Natural killer cell (primary cell): ENCODE data around the gene SMG6. TPM values are rescaled to one million over a fixed set of nuclear protein-coding genes. Genes with fewer than 3 reads are reported as not detected.

Source experiments
- ATAC-seq, 3 donors: fragments of 150-1000 bp in 2 of 3; fragments of 200-7000 bp in 1 of 3; cut with Tn5 transposase; 1 replicate in 1 of 3; 2 replicates in 2 of 3; pipeline ENCODE4 v1.10.0; 2021; ENCODE audit warnings: mild to moderate bottlenecking in 2 of 3, moderate library complexity in 2 of 3
- DNase-seq, 2 donors: peaks; one replicate each; pipeline versions ENCODE4 v3.0.0 to v3.0.0-alpha.2; 2013 to 2021; ENCODE audit warnings: mixed read lengths in 1 of 2
- H3K27ac ChIP-seq: one replicate; pipeline ENCODE4 v1.5.1; 2013; ENCODE audit warnings: mild to moderate bottlenecking, low read length
- H3K27me3 ChIP-seq: one replicate; pipeline ENCODE4 v1.6.1; 2013; ENCODE audit warnings: low read length; ENCODE audit not compliant: control insufficient read depth, insufficient read depth
- H3K36me3 ChIP-seq: one replicate; pipeline ENCODE4 v1.6.1; 2013; ENCODE audit warnings: low read length; ENCODE audit not compliant: control insufficient read depth, insufficient read depth
- H3K4me1 ChIP-seq: one replicate; pipeline ENCODE4 v1.6.1; 2013; ENCODE audit warnings: low read length; ENCODE audit not compliant: control insufficient read depth, insufficient read depth
- H3K4me3 ChIP-seq: one replicate; pipeline ENCODE4 v1.5.1; 2013; ENCODE audit warnings: low read length
- H3K9me3 ChIP-seq: one replicate; pipeline ENCODE4 v1.6.1; 2013; ENCODE audit warnings: low read length; ENCODE audit not compliant: control insufficient read depth, insufficient read depth
- H3K27ac Mint-ChIP-seq, 2 donors: one replicate each; pipeline ENCODE4 v1.8.0; 2022; ENCODE audit warnings: mild to moderate bottlenecking in 2 of 2, mixed read lengths in 2 of 2, moderate library complexity in 1 of 2
- H3K27me3 Mint-ChIP-seq, 2 donors: one replicate each; pipeline ENCODE4 v1.8.0; 2022; ENCODE audit warnings: low read depth in 2 of 2, mixed read lengths in 2 of 2
- H3K36me3 Mint-ChIP-seq: one replicate; pipeline ENCODE4 v1.8.0; 2022; ENCODE audit warnings: mixed read lengths
- H3K4me1 Mint-ChIP-seq, 2 donors: one replicate each; pipeline ENCODE4 v1.8.0; 2022; ENCODE audit warnings: mixed read lengths in 2 of 2
- H3K4me3 Mint-ChIP-seq: one replicate; pipeline ENCODE4 v1.8.0; 2022; ENCODE audit warnings: mild to moderate bottlenecking, moderate library complexity, mixed read lengths
- H3K9me3 Mint-ChIP-seq, 2 donors: one replicate each; pipeline ENCODE4 v1.8.0; 2022; ENCODE audit warnings: mixed read lengths in 2 of 2
- WGBS: methylation state at CpG from one replicate; pipeline ENCODE4 v1.1.7; 2013; ENCODE audit warnings: missing lambda C conversion rate; ENCODE audit not compliant: insufficient coverage; 5-methylcytosine and 5-hydroxymethylcytosine counted together
- intact Hi-C: fragments of 100-400 bp; cut with micrococcal nuclease; formaldehyde crosslinking; loops from one replicate; pipeline ENCODE4 v1.14.2; 2022
- total RNA-seq, 4 donors: library from RNA; stranded (reverse); fragments of 120-200 nt in 1 of 4; gene quantifications; one replicate each; pipeline versions ENCODE4 v1.2.3 to v1.2.4, GENCODE V29; 2013 to 2022
- TF ChIP-seq, protein P1 (sequence below): fragments of 200-600 bp; IDR thresholded peaks from one replicate; pipeline ENCODE4 v1.8.0; 2022; ENCODE audit warnings: antibody characterized with exemption

The SMG6 gene
- total RNA-seq, 3 donors from 2014 or later (not counting 1 experiment from before 2014, with no cell fraction given) = 41.6 to 49.4 (median 48.2) TPM

DNA sequence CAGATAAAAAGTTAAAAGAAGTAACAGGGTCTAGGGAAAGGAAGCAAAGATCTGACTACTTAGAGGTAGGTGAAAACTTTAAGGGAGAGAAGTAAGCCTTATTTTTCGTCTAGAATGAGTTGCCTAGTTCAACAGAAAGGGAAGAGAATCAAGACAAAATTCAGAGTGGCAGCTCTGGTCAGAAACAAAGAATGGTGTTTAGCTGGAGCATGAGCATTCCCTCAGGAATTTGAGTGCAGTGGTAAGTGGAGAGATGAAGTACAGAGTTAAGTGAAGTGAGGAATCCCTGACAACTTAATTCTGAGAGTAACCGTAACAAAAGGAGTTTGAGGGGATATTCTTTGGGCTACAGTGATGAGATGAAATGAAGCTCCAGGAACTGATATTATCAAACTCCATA is 11.5 kb downstream of the SMG6 start:
- intact Hi-C loops = no loop called here
- ATAC-seq (no peak), DNase-seq (no peak)
- H3K4me1 ChIP-seq = no peaks in the 10 kb centered on the region
- H3K9me3 ChIP-seq = no peaks in the 10 kb centered on the region
- no peak overlapping the region for H3K4me3 ChIP-seq
- H3K4me3 Mint-ChIP-seq = no peak overlapping the region
- no peaks in the 10 kb centered on the region for H3K9me3 Mint-ChIP-seq
- 86% methylated on average over 2 of the region's 2 CpGs for WGBS
- H3K27me3 ChIP-seq = no peaks in the 10 kb centered on the region
- peaks cover 65% of the 10 kb centered on the region for H3K36me3 ChIP-seq
- TF ChIP-seq, protein P1, sequence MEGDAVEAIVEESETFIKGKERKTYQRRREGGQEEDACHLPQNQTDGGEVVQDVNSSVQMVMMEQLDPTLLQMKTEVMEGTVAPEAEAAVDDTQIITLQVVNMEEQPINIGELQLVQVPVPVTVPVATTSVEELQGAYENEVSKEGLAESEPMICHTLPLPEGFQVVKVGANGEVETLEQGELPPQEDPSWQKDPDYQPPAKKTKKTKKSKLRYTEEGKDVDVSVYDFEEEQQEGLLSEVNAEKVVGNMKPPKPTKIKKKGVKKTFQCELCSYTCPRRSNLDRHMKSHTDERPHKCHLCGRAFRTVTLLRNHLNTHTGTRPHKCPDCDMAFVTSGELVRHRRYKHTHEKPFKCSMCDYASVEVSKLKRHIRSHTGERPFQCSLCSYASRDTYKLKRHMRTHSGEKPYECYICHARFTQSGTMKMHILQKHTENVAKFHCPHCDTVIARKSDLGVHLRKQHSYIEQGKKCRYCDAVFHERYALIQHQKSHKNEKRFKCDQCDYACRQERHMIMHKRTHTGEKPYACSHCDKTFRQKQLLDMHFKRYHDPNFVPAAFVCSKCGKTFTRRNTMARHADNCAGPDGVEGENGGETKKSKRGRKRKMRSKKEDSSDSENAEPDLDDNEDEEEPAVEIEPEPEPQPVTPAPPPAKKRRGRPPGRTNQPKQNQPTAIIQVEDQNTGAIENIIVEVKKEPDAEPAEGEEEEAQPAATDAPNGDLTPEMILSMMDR = no peak
- peaks cover 14 to 24% of the 10 kb centered on the region in 2 donors for H3K4me1 Mint-ChIP-seq
- no peaks in the 10 kb centered on the region for H3K27me3 Mint-ChIP-seq
- H3K36me3 Mint-ChIP-seq = peaks cover 20% of the 10 kb centered on the region
- H3K27ac Mint-ChIP-seq = no peak overlapping the region
- H3K27ac ChIP-seq = no peak overlapping the region

DNA sequence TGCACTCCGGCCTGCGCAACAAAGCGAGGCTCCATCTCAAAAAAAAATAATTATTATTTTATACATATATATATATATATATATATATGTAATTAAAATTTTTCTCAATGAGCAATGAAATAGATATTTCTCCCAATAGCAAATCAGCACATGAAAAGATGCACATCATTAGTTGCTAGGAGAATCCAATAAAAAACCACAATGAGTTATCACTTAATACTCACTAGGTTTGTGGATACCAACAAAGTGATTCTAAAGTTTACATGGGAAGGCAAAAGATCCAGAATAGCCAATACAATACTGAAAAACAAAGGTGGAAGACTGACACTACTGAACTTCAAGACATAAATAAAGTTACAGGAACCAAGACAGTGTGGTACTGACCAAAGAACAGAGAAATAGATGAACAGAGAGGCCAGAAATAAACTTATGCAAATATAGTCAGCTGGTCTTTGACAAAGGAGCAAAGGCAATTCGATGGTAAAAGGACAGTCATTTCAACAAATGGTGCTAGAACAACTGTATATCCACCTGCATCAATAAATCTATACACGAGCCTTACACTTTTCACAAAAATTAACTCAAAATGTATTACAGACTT is 13.6 kb downstream of the SMG6 start:
- H3K27ac ChIP-seq = no peak overlapping the region
- no peak overlapping the region for H3K4me3 ChIP-seq
- Mint-ChIP-seq H3K36me3 (peaks cover 20% of the 10 kb centered on the region), H3K4me1 (peaks cover 4 to 11% of the 10 kb centered on the region in 2 donors), H3K27ac (no peak overlapping the region), H3K9me3 (no peaks in the 10 kb centered on the region), H3K27me3 (no peaks in the 10 kb centered on the region), H3K4me3 (no peak overlapping the region)
- DNase-seq = no peak
- H3K27me3 ChIP-seq = no peaks in the 10 kb centered on the region
- 81% methylated on average over 2 of the region's 5 CpGs for whole genome bisulfite sequencing
- H3K9me3 ChIP-seq = no peaks in the 10 kb centered on the region
- intact Hi-C loops = no loop called here
- peaks cover 54% of the 10 kb centered on the region for H3K36me3 ChIP-seq
- no peak for ATAC-seq
- no peaks in the 10 kb centered on the region for H3K4me1 ChIP-seq
- TF ChIP-seq, protein P1 = no peak

DNA sequence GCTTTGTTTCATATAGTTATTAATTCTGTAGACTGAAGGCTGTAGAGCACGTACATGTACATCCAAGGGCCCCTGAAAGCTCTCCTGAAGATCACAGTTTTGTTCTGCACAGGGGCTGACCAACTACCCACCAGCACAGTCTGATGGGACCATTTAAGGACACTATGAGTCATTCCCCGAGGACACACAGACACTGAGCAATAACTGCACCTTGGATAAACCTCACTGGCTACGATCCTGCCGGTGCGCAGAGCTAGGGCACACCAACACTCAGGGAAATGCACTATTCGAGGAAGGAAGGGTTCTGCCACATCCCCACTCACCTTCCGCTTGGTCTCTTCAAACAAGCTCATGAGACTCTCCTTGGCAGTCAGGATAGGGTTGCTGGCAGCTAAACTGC is 20.3 kb downstream of the SMG6 start:
- peaks cover 52% of the 10 kb centered on the region for H3K36me3 ChIP-seq
- 94% methylated on average over 7 of the region's 7 CpGs for WGBS
- no peak overlapping the region for H3K4me3 ChIP-seq
- DNase-seq (no peak), ATAC-seq (no peak)
- Mint-ChIP-seq H3K27me3 (no peaks in the 10 kb centered on the region), H3K36me3 (peaks cover 27% of the 10 kb centered on the region), H3K4me1 (peaks cover 9 to 14% of the 10 kb centered on the region in 2 donors), H3K9me3 (no peaks in the 10 kb centered on the region), H3K4me3 (no peak overlapping the region), H3K27ac (no peak overlapping the region)
- intact Hi-C loops = loop anchor here (2.0 kb wide), 1 partner anchor 17 kb away; no protein-coding TSS in a partner anchor
- TF ChIP-seq, protein P1 = no peak
- H3K9me3 ChIP-seq = no peaks in the 10 kb centered on the region
- H3K27me3 ChIP-seq = no peaks in the 10 kb centered on the region
- no peaks in the 10 kb centered on the region for H3K4me1 ChIP-seq
- no peak overlapping the region for H3K27ac ChIP-seq
